Endothelial cell of umbilical vein (primary cell): ENCODE data around the gene VWA5B2. TPM values are rescaled to one million over a fixed set of nuclear protein-coding genes. Genes with fewer than 3 reads are reported as not detected.

ENCODE experiments used
- BruUV-seq: library from RNA; stranded (reverse); fragments of 400-500 nt; replicated peaks from 2 replicates; lab custom pipeline; 2021; lab: Mats Ljungman, UMichigan
- CTCF ChIA-PET: fragments of 300-600, 350-600 bp; sonication (Branson Sonifier 250); formaldehyde crosslinking; loops from one replicate; lab custom pipeline; 2021; ENCODE audit warnings: antibody characterized with exemption, inconsistent platforms; lab: Charles Lee
- POLR2A ChIA-PET: fragments of 300-600, 350-600 bp; sonication (Branson Sonifier 250); formaldehyde crosslinking; loops from one replicate; lab custom pipeline; 2021; ENCODE audit warnings: antibody characterized with exemption, inconsistent platforms; lab: Charles Lee
- DNase-seq: peaks from one replicate; pipeline ENCODE4 v3.0.0-alpha.2; 2011; ENCODE audit warnings: low read depth, low spot score
- FAIRE-seq: peaks from 2 replicates; lab custom pipeline; 2011; peaks lifted over from hg19 to GRCh38; lab: Jason Lieb, UNC
- H2AFZ ChIP-seq: 2 replicates; pipeline ENCODE4 v1.6.0; 2012; ENCODE audit warnings: low read depth, low read length, control low read depth, inconsistent platforms
- H3K27ac ChIP-seq: 2 replicates; pipeline ENCODE4 v1.5.1; 2011; ENCODE audit warnings: low read depth, mild to moderate bottlenecking, control low read depth, low read length, moderate library complexity; ENCODE audit not compliant: insufficient read depth
- H3K27me3 ChIP-seq, 2 experiments: 2 replicates each; pipeline versions ENCODE4 v1.6.0 to v1.6.1; 2011; ENCODE audit warnings: low read length in 2 of 2, mixed read lengths in 1 of 2; ENCODE audit not compliant: control insufficient read depth in 2 of 2, insufficient read depth in 2 of 2
- H3K36me3 ChIP-seq, 2 experiments: 2 replicates in 1 of 2; 3 replicates in 1 of 2; pipeline ENCODE4 v1.5.1; 2011; ENCODE audit warnings: low read length in 2 of 2, mild to moderate bottlenecking in 1 of 2, moderate library complexity in 1 of 2; ENCODE audit not compliant: control insufficient read depth in 2 of 2, insufficient read depth in 2 of 2; ENCODE audit errors: extremely low read depth in 1 of 2
- H3K4me1 ChIP-seq: 3 replicates; pipeline ENCODE4 v1.5.1; 2011; ENCODE audit warnings: mild to moderate bottlenecking, low read length; ENCODE audit not compliant: control insufficient read depth, insufficient read depth; ENCODE audit errors: extremely low read depth
- H3K4me2 ChIP-seq: 2 replicates; pipeline ENCODE4 v1.6.1; 2011; ENCODE audit warnings: low read length, control low read depth, mixed read lengths; ENCODE audit not compliant: insufficient read depth
- H3K4me3 ChIP-seq, 3 experiments: fragments of 200-600 bp in 1 of 3; sonication (generic), shearing (Covaris generic) in 1 of 3; replicated peaks in 1 of 3; 2 replicates each; pipeline ENCODE4 v1.5.1; 2011 to 2016; ENCODE audit warnings: control low read depth in 3 of 3, low read length in 3 of 3, mild to moderate bottlenecking in 2 of 3, inconsistent platforms in 1 of 3, low read depth in 1 of 3, moderate library complexity in 1 of 3; ENCODE audit not compliant: insufficient read depth in 1 of 3
- H3K79me2 ChIP-seq: 2 replicates; pipeline ENCODE4 v1.6.0; 2012; ENCODE audit warnings: low read length, inconsistent platforms; ENCODE audit not compliant: control insufficient read depth, insufficient read depth
- H3K9ac ChIP-seq: replicated peaks from 2 replicates; pipeline ENCODE3; 2011; ENCODE audit warnings: low read length, control low read depth; ENCODE audit not compliant: insufficient read depth; ENCODE audit errors: extremely low read depth
- H3K9me1 ChIP-seq: replicated peaks from 3 replicates; pipeline ENCODE4 v1.6.0; 2011; ENCODE audit warnings: mild to moderate bottlenecking, low read length; ENCODE audit not compliant: control insufficient read depth, insufficient read depth; ENCODE audit errors: extremely low read depth
- H3K9me3 ChIP-seq: replicated peaks from 2 replicates; pipeline ENCODE4 v1.5.1; 2012; ENCODE audit warnings: low read length, inconsistent platforms; ENCODE audit not compliant: control insufficient read depth, insufficient read depth
- H4K20me1 ChIP-seq: replicated peaks from 2 replicates; pipeline ENCODE3; 2011; ENCODE audit warnings: mild to moderate bottlenecking, low read length; ENCODE audit not compliant: control insufficient read depth, insufficient read depth; ENCODE audit errors: extremely low read depth
- CTCF ChIP-seq, 2 donors: IDR thresholded peaks; 1 replicate in 1 of 2; 2 replicates in 1 of 2; pipeline ENCODE4 v1.5.1; 2011; ENCODE audit warnings: low read length in 2 of 2, mild to moderate bottlenecking in 2 of 2, moderate library complexity in 2 of 2, control low read depth in 1 of 2, inconsistent platforms in 1 of 2, low read depth in 1 of 2; ENCODE audit not compliant: insufficient read depth in 1 of 2; ENCODE audit errors: extremely low read depth in 1 of 2
- EZH2 ChIP-seq: IDR thresholded peaks from 2 replicates; pipeline ENCODE4 v1.6.1; 2012; ENCODE audit warnings: borderline replicate concordance, low read depth, mild to moderate bottlenecking, moderate library complexity, low read length, inconsistent platforms; ENCODE audit not compliant: severe bottlenecking
- FOS ChIP-seq: IDR thresholded peaks from 2 replicates; pipeline ENCODE4 v1.6.1; 2011; ENCODE audit warnings: mild to moderate bottlenecking, low read length, moderate library complexity, borderline replicate concordance; ENCODE audit not compliant: insufficient read depth
- GATA2 ChIP-seq: IDR thresholded peaks from 2 replicates; pipeline ENCODE4 v1.7.0; 2011; ENCODE audit warnings: low read depth, mild to moderate bottlenecking, moderate library complexity, mixed read lengths, low read length; ENCODE audit not compliant: insufficient read length, insufficient read depth
- JUN ChIP-seq: IDR thresholded peaks from 2 replicates; pipeline ENCODE4 v1.6.1; 2011; ENCODE audit warnings: borderline replicate concordance, low read depth; ENCODE audit not compliant: insufficient read length, insufficient read depth
- MYC ChIP-seq: IDR thresholded peaks from one replicate; pipeline ENCODE4 v1.6.1; 2011; ENCODE audit warnings: mild to moderate bottlenecking, low read depth, low read length
- dilution Hi-C: fragments of 300-500 bp; cut with MboI; formaldehyde crosslinking; loops from one replicate; pipeline ENCODE4 v1.15.0; 2019; ENCODE audit warnings: low sequenced_read_pairs; ENCODE audit not compliant: extremely low pct_ligation_motif_present
- intact Hi-C: fragments of 100-400 bp; cut with micrococcal nuclease; formaldehyde crosslinking; loops from one replicate; pipeline ENCODE4 v1.10.0; 2022
- polyA plus RNA-seq, 4 experiments: library from polyadenylated mRNA; depleted of rRNA in 3 of 4; stranded (reverse) in 3 of 4; unstranded in 1 of 4; fragments of >200 nt; gene quantifications; 2 replicates each; pipeline versions ENCODE4 v1.2.1 to v1.2.3, GENCODE V29; 2011 to 2012; ENCODE audit warnings: missing spikeins in 1 of 4
- total RNA-seq: library from RNA; stranded (reverse); gene quantifications from 2 replicates; pipeline ENCODE4 v1.2.3, GENCODE V29; 2021

The VWA5B2 gene
- total and polyA plus RNA-seq, 2 donors (not counting 3 experiments of a cell fraction or from before 2014, with no cell fraction given): 0.03 TPM; not detected in 1

GRCh38 chr3:184260724-184261269, 31.4 kb downstream of the VWA5B2 start:
- no peaks in the 10 kb centered on the region for H3K9me3 ChIP-seq
- no peaks in the 10 kb centered on the region for H3K36me3 ChIP-seq
- POLR2A ChIA-PET: no interaction called here
- no peak overlapping the region for H3K9ac ChIP-seq
- dilution Hi-C loops: no loop called here
- peak overlapping the region in 1 of 3 experiments; percentile 18 for H3K4me3 ChIP-seq
- no peak overlapping the region for H3K27ac ChIP-seq
- H3K79me2 ChIP-seq: no peaks in the 10 kb centered on the region
- intact Hi-C loops: loop anchor here (1.0 kb wide), 1 partner anchor 20 kb away; no protein-coding TSS in a partner anchor
- H2AFZ ChIP-seq: no peak overlapping the region
- no peak for DNase-seq
- FAIRE-seq: no peak
- peak overlapping the region; percentile 32 for H3K4me2 ChIP-seq
- H3K27me3 ChIP-seq: peaks cover 26 to 36% of the 10 kb centered on the region in 2 experiments
- no TSS peak for BruUV-seq
- peaks cover 13% of the 10 kb centered on the region for H3K4me1 ChIP-seq
- TF ChIP-seq EZH2 (peak; percentile 99), JUN (no peak), CTCF (IDR thresholded peaks at IDR 0.05; ENCODE audit: extremely low read depth in 1 of 2, insufficient read depth in 1 of 2, low read depth in 1 of 2, low read length in 2 of 2) (no peak)
- no peaks in the 10 kb centered on the region for H4K20me1 ChIP-seq
- CTCF ChIA-PET: interaction anchor here (1.3 to 3.4 kb wide), 6 partner anchors 9 to 125 kb away, joined by 3 to 16 read pairs (median 6); partner anchors contain the start of genes EEF1AKMT4 and EIF2B5
- no peaks in the 10 kb centered on the region for H3K9me1 ChIP-seq

- Histone ChIP-seq H3K79me2 (no peaks in the 10 kb centered on the region), H3K9me1 (no peaks in the 10 kb centered on the region), H3K4me2 (peak within 1 kb of the TSS; percentile 58), H3K4me1 (peaks cover 13% of the 10 kb centered on the region), H3K27me3 (peaks cover 26 to 36% of the 10 kb centered on the region in 2 experiments), H2AFZ (peak within 1 kb of the TSS; percentile 9), H3K36me3 (no peaks in the 10 kb centered on the region), H3K27ac (no peak within 1 kb of the TSS), H3K9ac (no peak within 1 kb of the TSS), H3K9me3 (no peaks in the 10 kb centered on the region), H4K20me1 (no peaks in the 10 kb centered on the region), H3K4me3 (peak within 1 kb of the TSS in 2 of 3 experiments; percentile 24 to 28)
- FAIRE-seq: peak; percentile 28
- BruUV-seq: no TSS peak
- POLR2A ChIA-PET: no interaction called here
- dilution Hi-C loops (no loop called here), intact Hi-C loops (no loop called here)
- DNase-seq: no peak
- TF ChIP-seq MYC (no peak), JUN (no peak), GATA2 (no peak), FOS (no peak)
- CTCF ChIA-PET: interaction anchor here (1.3 to 3.4 kb wide), 4 partner anchors 10 to 34 kb away, joined by 4 to 16 read pairs (median 10); partner anchors contain the start of gene EEF1AKMT4
These were observed 32.0 kb downstream of the VWA5B2 start, which contains the start of gene CAMK2N2 for GRCh38 chr3:184261270-184261853. CAMK2N2 (minus strand) TSS chr3:184261553; CDS start chr3:184261285, 268 bp downstream.
